NCI-H2029 treated with DMSO at 0.1 percent for 48 hours (cell line): Measurements from ENCODE around the gene TNFAIP8L3.

ENCODE experiments used
- DNase-seq: peaks from one replicate; lab custom pipeline; 2025; lab: John Stamatoyannopoulos, UW

TNFAIP8L3 gene

GRCh38 chr15:51089699-51090453 is 4.8 kb downstream of the TNFAIP8L3 start:
- DNase-seq, result no peak

- no peak for DNase-seq
Measured at GRCh38 chr15:51089041-51089440, 5.7 kb downstream of the TNFAIP8L3 start.

GRCh38 chr15:51088585-51088984 is 6.1 kb downstream of the TNFAIP8L3 start:
- no peak for DNase-seq

- no peak for DNase-seq
Measured at GRCh38 chr15:51087513-51087912, 7.2 kb downstream of the TNFAIP8L3 start.

- no peak for DNase-seq
Measured at GRCh38 chr15:51086409-51086808, 8.3 kb downstream of the TNFAIP8L3 start.

GRCh38 chr15:51085764-51086163 is 8.9 kb downstream of the TNFAIP8L3 start:
- no peak for DNase-seq

- no peak for DNase-seq
Measured at GRCh38 chr15:51083641-51084166, 11.0 kb downstream of the TNFAIP8L3 start.

GRCh38 chr15:51082246-51082645 is 12.5 kb downstream of the TNFAIP8L3 start:
- no peak for DNase-seq

- DNase-seq, result no peak
Measured at GRCh38 chr15:51080286-51080685, 14.4 kb downstream of the TNFAIP8L3 start.

- DNase-seq, result no peak
Measured at GRCh38 chr15:51079226-51079625, 15.5 kb downstream of the TNFAIP8L3 start.

- DNase-seq, result peak; percentile 53
Measured at GRCh38 chr15:51077221-51078153, 17.2 kb downstream of the TNFAIP8L3 start.

GRCh38 chr15:51076524-51077220 is 18.0 kb downstream of the TNFAIP8L3 start:
- no peak for DNase-seq

GRCh38 chr15:51075826-51076523 is 18.7 kb downstream of the TNFAIP8L3 start:
- DNase-seq, result no peak

GRCh38 chr15:51075364-51075763 is 19.3 kb downstream of the TNFAIP8L3 start:
- no peak for DNase-seq

- DNase-seq, result no peak
Measured at GRCh38 chr15:51074926-51075325, 19.8 kb downstream of the TNFAIP8L3 start.

GRCh38 chr15:51071578-51071977 is 23.1 kb downstream of the TNFAIP8L3 start:
- no peak for DNase-seq

- DNase-seq, result no peak
Measured at GRCh38 chr15:51069983-51070382, 24.7 kb downstream of the TNFAIP8L3 start.

GRCh38 chr15:51067510-51067909 is 27.2 kb downstream of the TNFAIP8L3 start:
- no peak for DNase-seq

GRCh38 chr15:51065781-51066180 is 28.9 kb downstream of the TNFAIP8L3 start:
- no peak for DNase-seq

- no peak for DNase-seq
Measured at GRCh38 chr15:51065261-51065660, 29.4 kb downstream of the TNFAIP8L3 start.

GRCh38 chr15:51062736-51063135 is 32.0 kb downstream of the TNFAIP8L3 start:
- DNase-seq, result no peak
